Measurements from ENCODE around the gene BTF3.

GRCh38 chr5:73501406-73501805 lies 3.2 kb downstream of the BTF3 start:
- TF ChIP-seq, protein P1, sequence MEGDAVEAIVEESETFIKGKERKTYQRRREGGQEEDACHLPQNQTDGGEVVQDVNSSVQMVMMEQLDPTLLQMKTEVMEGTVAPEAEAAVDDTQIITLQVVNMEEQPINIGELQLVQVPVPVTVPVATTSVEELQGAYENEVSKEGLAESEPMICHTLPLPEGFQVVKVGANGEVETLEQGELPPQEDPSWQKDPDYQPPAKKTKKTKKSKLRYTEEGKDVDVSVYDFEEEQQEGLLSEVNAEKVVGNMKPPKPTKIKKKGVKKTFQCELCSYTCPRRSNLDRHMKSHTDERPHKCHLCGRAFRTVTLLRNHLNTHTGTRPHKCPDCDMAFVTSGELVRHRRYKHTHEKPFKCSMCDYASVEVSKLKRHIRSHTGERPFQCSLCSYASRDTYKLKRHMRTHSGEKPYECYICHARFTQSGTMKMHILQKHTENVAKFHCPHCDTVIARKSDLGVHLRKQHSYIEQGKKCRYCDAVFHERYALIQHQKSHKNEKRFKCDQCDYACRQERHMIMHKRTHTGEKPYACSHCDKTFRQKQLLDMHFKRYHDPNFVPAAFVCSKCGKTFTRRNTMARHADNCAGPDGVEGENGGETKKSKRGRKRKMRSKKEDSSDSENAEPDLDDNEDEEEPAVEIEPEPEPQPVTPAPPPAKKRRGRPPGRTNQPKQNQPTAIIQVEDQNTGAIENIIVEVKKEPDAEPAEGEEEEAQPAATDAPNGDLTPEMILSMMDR (IDR thresholded peaks at IDR 0.05; ENCODE audit: control extremely low read depth in 1 of 3, insufficient read depth in 1 of 3, low read depth in 1 of 3, low read length in 3 of 3): no peak
- no peak for TF ChIP-seq POLR2AphosphoS5 (IDR thresholded peaks at IDR 0.05; ENCODE audit: low read depth, low read length)
